Smooth muscle cell (in vitro differentiated cells): Measurements from ENCODE around the gene ZFHX3. TPM values are rescaled to one million over a fixed set of nuclear protein-coding genes. Genes with fewer than 3 reads are reported as not detected.

Experiments
- DNase-seq: peaks from one replicate; lab custom pipeline; 2025; ENCODE audit not compliant: unreplicated experiment; lab: John Stamatoyannopoulos, UW
- H2AFZ ChIP-seq: fragments of 200-600 bp; sonication (generic); 2 replicates; pipeline ENCODE4 v1.6.0; 2016; ENCODE audit warnings: antibody characterized with exemption, low read depth, mild to moderate bottlenecking
- H3F3A ChIP-seq: fragments of 200-600 bp; sonication (generic); 2 replicates; pipeline ENCODE4 v1.6.0; 2017; ENCODE audit warnings: antibody characterized with exemption, low read depth
- H3K27ac ChIP-seq: fragments of 200-600 bp; sonication (generic); 2 replicates; pipeline ENCODE4 v1.5.1; 2016; ENCODE audit warnings: low read depth, mild to moderate bottlenecking
- H3K27me3 ChIP-seq: fragments of 200-600 bp; sonication (generic); 2 replicates; pipeline ENCODE4 v1.6.1; 2016; ENCODE audit warnings: low read depth, mild to moderate bottlenecking
- H3K36me3 ChIP-seq: fragments of 200-600 bp; sonication (generic); 2 replicates; pipeline ENCODE4 v1.5.1; 2016; ENCODE audit warnings: low read depth
- H3K4me1 ChIP-seq: fragments of 200-600 bp; sonication (generic); 2 replicates; pipeline ENCODE4 v1.5.1; 2016; ENCODE audit warnings: low read depth
- H3K4me2 ChIP-seq: fragments of 200-600 bp; sonication (generic); 2 replicates; pipeline ENCODE4 v1.6.0; 2016; ENCODE audit warnings: mild to moderate bottlenecking
- H3K4me3 ChIP-seq: fragments of 200-600 bp; sonication (generic); 2 replicates; pipeline ENCODE4 v1.5.1; 2016; ENCODE audit warnings: mild to moderate bottlenecking
- H3K79me2 ChIP-seq: fragments of 200-600 bp; sonication (generic); 2 replicates; pipeline ENCODE4 v1.6.0; 2016; ENCODE audit warnings: low read depth, mild to moderate bottlenecking
- H3K9ac ChIP-seq: fragments of 200-600 bp; sonication (generic); 2 replicates; pipeline ENCODE4 v1.6.0; 2016; ENCODE audit warnings: low read depth
- H3K9me3 ChIP-seq: fragments of 200-600 bp; sonication (generic); replicated peaks from 2 replicates; pipeline ENCODE4 v1.5.1; 2016; ENCODE audit warnings: low read depth
- H4K20me1 ChIP-seq: fragments of 200-600 bp; sonication (generic); 2 replicates; pipeline ENCODE4 v1.6.0; 2016; ENCODE audit warnings: low read depth
- WGBS: methylation state at CpG from one replicate; pipeline ENCODE4 v1.1.7; 2016; ENCODE audit warnings: low lambda C conversion rate; 5-methylcytosine and 5-hydroxymethylcytosine counted together
- polyA plus RNA-seq: library from polyadenylated mRNA; unstranded; fragments of >200 nt; fragmentation: Nextera tagmentation; extraction: Ambion mirVana; gene quantifications from 2 replicates; pipeline ENCODE4 v1.2.1, GENCODE V29; 2016
- total RNA-seq: library from RNA; depleted of rRNA; stranded (reverse); fragments of >200 nt; gene quantifications from 2 replicates; pipeline ENCODE4 v1.2.3, GENCODE V29; 2014
- TF ChIP-seq, protein P1 (sequence below): fragments of 200-600 bp; sonication (generic); IDR thresholded peaks from 2 replicates; pipeline ENCODE4 v1.5.1; 2017; ENCODE audit warnings: borderline replicate concordance, mild to moderate bottlenecking, antibody characterized with exemption; ENCODE audit not compliant: insufficient read depth, poor library complexity, severe bottlenecking

ZFHX3 gene
- total and polyA plus RNA-seq, 2 experiments from 2014 or later: 3.1 to 9.8 TPM

DNA sequence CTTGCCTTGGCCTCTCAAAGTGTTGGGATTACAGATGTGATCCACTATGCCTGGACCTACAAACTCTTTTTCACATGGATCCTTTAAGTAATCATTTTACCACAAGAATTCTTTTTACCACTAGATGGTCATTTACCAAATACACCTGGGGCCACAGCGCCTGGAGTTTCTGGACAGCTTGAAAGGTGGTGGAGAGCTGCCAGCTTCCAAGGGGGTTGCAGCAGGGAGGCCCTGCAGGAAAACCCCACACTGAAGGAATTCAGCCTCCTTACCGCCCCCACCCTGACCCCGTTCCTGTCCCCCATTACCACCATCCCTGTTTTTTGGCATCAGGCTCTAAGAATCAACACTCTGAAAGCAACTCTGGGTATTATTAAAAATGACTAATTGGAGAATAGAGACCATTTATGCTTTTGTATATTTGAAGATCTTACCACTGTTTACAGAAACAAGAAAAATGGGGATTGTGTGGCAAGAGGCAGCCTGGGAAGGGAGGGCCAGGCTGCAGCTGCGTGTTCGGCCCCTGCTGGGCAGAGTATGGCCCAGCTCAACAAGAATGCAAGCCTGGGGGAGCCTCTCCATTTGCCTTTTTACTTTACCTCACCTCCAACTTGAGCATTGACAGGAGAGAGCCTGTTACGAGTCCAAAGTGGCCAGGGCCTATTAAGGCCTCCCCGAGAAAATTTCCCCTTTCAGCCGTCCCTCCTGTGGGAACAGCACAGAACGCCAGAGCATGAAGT, 209.9 kb downstream of the ZFHX3 start:
- Histone ChIP-seq H3F3A (no peaks in the 10 kb centered on the region), H3K27ac (no peak overlapping the region), H3K9ac (no peak overlapping the region), H3K4me2 (peak overlapping the region; percentile 12), H3K79me2 (peaks cover 4% of the 10 kb centered on the region), H3K4me1 (peaks cover 14% of the 10 kb centered on the region), H4K20me1 (peaks cover 57% of the 10 kb centered on the region), H3K4me3 (no peak overlapping the region), H3K9me3 (no peaks in the 10 kb centered on the region), H2AFZ (no peak overlapping the region), H3K27me3 (no peaks in the 10 kb centered on the region), H3K36me3 (no peaks in the 10 kb centered on the region)
- TF ChIP-seq, protein P1, sequence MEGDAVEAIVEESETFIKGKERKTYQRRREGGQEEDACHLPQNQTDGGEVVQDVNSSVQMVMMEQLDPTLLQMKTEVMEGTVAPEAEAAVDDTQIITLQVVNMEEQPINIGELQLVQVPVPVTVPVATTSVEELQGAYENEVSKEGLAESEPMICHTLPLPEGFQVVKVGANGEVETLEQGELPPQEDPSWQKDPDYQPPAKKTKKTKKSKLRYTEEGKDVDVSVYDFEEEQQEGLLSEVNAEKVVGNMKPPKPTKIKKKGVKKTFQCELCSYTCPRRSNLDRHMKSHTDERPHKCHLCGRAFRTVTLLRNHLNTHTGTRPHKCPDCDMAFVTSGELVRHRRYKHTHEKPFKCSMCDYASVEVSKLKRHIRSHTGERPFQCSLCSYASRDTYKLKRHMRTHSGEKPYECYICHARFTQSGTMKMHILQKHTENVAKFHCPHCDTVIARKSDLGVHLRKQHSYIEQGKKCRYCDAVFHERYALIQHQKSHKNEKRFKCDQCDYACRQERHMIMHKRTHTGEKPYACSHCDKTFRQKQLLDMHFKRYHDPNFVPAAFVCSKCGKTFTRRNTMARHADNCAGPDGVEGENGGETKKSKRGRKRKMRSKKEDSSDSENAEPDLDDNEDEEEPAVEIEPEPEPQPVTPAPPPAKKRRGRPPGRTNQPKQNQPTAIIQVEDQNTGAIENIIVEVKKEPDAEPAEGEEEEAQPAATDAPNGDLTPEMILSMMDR: no peak
- DNase-seq: no peak
- 74% methylated on average over 9 of the region's 9 CpGs for WGBS

DNA sequence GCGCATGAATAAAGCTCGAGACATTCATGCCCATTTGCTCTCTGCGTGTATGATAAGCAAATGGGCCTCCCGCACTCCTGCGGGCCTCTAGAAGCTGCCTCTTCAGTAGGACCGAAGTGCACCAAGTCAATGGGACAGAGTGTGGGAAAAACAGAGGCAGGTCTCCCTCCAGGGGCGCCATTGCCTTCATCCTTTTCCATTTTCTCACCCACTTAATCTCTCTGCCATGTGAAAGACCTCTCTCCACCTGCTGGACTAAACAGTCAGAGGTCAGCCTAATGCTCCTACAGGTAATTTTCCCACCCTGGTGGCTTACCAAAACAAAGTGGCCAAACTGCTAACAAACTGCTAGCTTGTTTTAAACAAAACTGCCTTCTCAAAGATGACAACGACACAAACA, 210.9 kb downstream of the ZFHX3 start:
- no peaks in the 10 kb centered on the region for H3K9me3 ChIP-seq
- no peaks in the 10 kb centered on the region for H3F3A ChIP-seq
- H4K20me1 ChIP-seq: peaks cover 62% of the 10 kb centered on the region
- no peaks in the 10 kb centered on the region for H3K36me3 ChIP-seq
- H3K79me2 ChIP-seq: peaks cover 4% of the 10 kb centered on the region
- TF ChIP-seq, protein P1: no peak
- H3K27ac ChIP-seq: no peak overlapping the region
- DNase-seq: no peak
- H3K27me3 ChIP-seq: no peaks in the 10 kb centered on the region
- WGBS: 91% methylated on average over 8 of the region's 8 CpGs
- no peak overlapping the region for H3K4me3 ChIP-seq
- no peak overlapping the region for H2AFZ ChIP-seq
- H3K4me2 ChIP-seq: no peak overlapping the region
- peaks cover 18% of the 10 kb centered on the region for H3K4me1 ChIP-seq
- H3K9ac ChIP-seq: no peak overlapping the region

GRCh38 chr16:72836181-72836580, 211.7 kb downstream of the ZFHX3 start:
- 96% methylated on average over 7 of the region's 7 CpGs for WGBS
- TF ChIP-seq, protein P1: no peak

DNA sequence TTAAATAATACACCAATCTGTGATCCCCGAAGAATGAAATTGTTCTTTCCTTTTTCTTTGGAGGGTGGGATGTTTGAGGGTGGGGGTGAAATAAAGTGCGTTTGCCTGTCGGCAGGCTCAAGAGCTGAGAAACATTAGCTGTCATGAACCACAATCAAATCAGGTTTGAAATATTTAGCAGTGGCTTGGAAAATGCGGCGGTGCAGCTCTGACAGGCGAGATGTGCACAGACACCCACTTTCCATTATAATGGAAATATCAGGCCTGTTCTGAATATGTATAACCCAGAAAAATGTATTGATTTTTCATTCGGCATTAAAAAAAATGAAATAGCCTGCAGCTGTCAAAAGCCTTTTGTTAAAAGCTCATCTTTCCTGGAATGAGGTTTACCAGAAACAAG, 212.8 kb downstream of the ZFHX3 start:
- Histone ChIP-seq H3K4me2 (no peak overlapping the region), H3K36me3 (no peaks in the 10 kb centered on the region), H3K27ac (no peak overlapping the region), H2AFZ (no peak overlapping the region), H4K20me1 (peaks cover 52% of the 10 kb centered on the region), H3F3A (no peaks in the 10 kb centered on the region), H3K9me3 (no peaks in the 10 kb centered on the region), H3K27me3 (no peaks in the 10 kb centered on the region), H3K4me3 (no peak overlapping the region), H3K4me1 (peaks cover 19% of the 10 kb centered on the region), H3K79me2 (peaks cover 4% of the 10 kb centered on the region), H3K9ac (no peak overlapping the region)
- WGBS: 92% methylated on average over 7 of the region's 7 CpGs
- TF ChIP-seq, protein P1: no peak
- DNase-seq: no peak

More at GRCh38 chr16:72836181-72836580, 211.7 kb downstream of the ZFHX3 start:
- Histone ChIP-seq H3K27me3 (no peaks in the 10 kb centered on the region), H3K79me2 (peaks cover 4% of the 10 kb centered on the region), H3F3A (no peaks in the 10 kb centered on the region), H3K4me2 (no peak overlapping the region), H3K36me3 (no peaks in the 10 kb centered on the region), H4K20me1 (peaks cover 57% of the 10 kb centered on the region), H3K9ac (no peak overlapping the region), H3K9me3 (no peaks in the 10 kb centered on the region), H3K4me3 (no peak overlapping the region), H3K4me1 (peaks cover 19% of the 10 kb centered on the region), H3K27ac (no peak overlapping the region), H2AFZ (no peak overlapping the region)
- DNase-seq: no peak
